K562 (cell line): ENCODE results near the gene C4orf50. TPM values are rescaled to one million over a fixed set of nuclear protein-coding genes. Genes with fewer than 3 reads are reported as not detected.

Experiments used
- ATAC-seq: fragments of 200-7000 bp; cut with Tn5 transposase; 3 replicates; pipeline ENCODE4 v1.9.1; 2020; ENCODE audit warnings: moderate library complexity
- BruUV-seq: library from RNA; stranded (reverse); fragments of 400-500 nt; replicated peaks from 2 replicates; lab custom pipeline; 2021; lab: Mats Ljungman, UMichigan
- CTCF ChIA-PET: fragments of 300-600 bp; formaldehyde crosslinking; extraction: SDS; loops from one replicate; lab custom pipeline; 2021; ENCODE audit warnings: low intra/inter-chr PET ratio; lab: Yijun Ruan, JAX
- POLR2A ChIA-PET: fragments of 300-600, 350-650 bp; sonication (Branson Sonifier 250); formaldehyde crosslinking; extraction: SDS; loops from one replicate; lab custom pipeline; 2021; ENCODE audit warnings: antibody characterized with exemption, inconsistent platforms; lab: Yijun Ruan, JAX
- DNase-seq, 4 experiments: peaks; one replicate each; pipeline versions ENCODE4 v3.0.0 to v3.0.0-alpha.2; 2011 to 2018; ENCODE audit warnings: low spot score in 3 of 4, mixed read lengths in 3 of 4; ENCODE audit errors: extremely low read depth in 1 of 4
- FAIRE-seq: peaks from 2 replicates; lab custom pipeline; 2011; peaks lifted over from hg19 to GRCh38; lab: Jason Lieb, UNC
- H2AFZ ChIP-seq: 2 replicates; pipeline ENCODE4 v1.6.0; 2011; ENCODE audit warnings: low read depth, low read length, control low read depth, inconsistent platforms
- H3K27ac ChIP-seq: fragments of 200-600 bp; 3 replicates; pipeline ENCODE4 v1.8.0; 2011; ENCODE audit warnings: low read depth, mild to moderate bottlenecking, control low read depth, inconsistent platforms, low read length, moderate library complexity, mixed read lengths; ENCODE audit errors: extremely low read depth
- H3K27me3 ChIP-seq, 2 experiments: fragments of 300-600 bp in 1 of 2; 2 replicates in 1 of 2; 3 replicates in 1 of 2; pipeline versions ENCODE4 v1.6.0 to v1.8.0; 2011; ENCODE audit warnings: inconsistent platforms in 2 of 2, low read length in 2 of 2, mild to moderate bottlenecking in 1 of 2, mixed read lengths in 1 of 2, moderate library complexity in 1 of 2; ENCODE audit not compliant: control insufficient read depth in 2 of 2, insufficient read depth in 2 of 2
- H3K36me3 ChIP-seq: fragments of 300-600 bp; 3 replicates; pipeline ENCODE4 v1.8.0; 2011; ENCODE audit warnings: mild to moderate bottlenecking, low read length, inconsistent platforms; ENCODE audit not compliant: control insufficient read depth, insufficient read depth
- H3K4me1 ChIP-seq, 2 experiments: fragments of 200-600 bp in 1 of 2; replicated peaks in 1 of 2; 2 replicates in 1 of 2; 3 replicates in 1 of 2; pipeline versions ENCODE4 v1.5.1 to v1.8.0; 2011; ENCODE audit warnings: inconsistent platforms in 2 of 2, low read length in 2 of 2, mild to moderate bottlenecking in 1 of 2, mixed read lengths in 1 of 2, moderate library complexity in 1 of 2; ENCODE audit not compliant: control insufficient read depth in 2 of 2, insufficient read depth in 2 of 2
- H3K4me2 ChIP-seq: 2 replicates; pipeline ENCODE4 v1.6.1; 2011; ENCODE audit warnings: low read length, control low read depth, inconsistent platforms, mixed read lengths; ENCODE audit not compliant: insufficient read depth
- H3K4me3 ChIP-seq: fragments of 200-600 bp; sonication (generic), shearing (Covaris generic); 2 replicates; pipeline ENCODE4 v1.5.1; 2016; ENCODE audit warnings: control low read depth, inconsistent platforms
- H3K79me2 ChIP-seq: fragments of 200-600 bp; 3 replicates; pipeline ENCODE4 v1.8.0; 2011; ENCODE audit warnings: low read length, inconsistent platforms; ENCODE audit not compliant: control insufficient read depth, insufficient read depth
- H3K9ac ChIP-seq, 2 experiments: 2 replicates each; pipeline versions ENCODE4 v1.6.0 to v1.6.1; 2011; ENCODE audit warnings: low read depth in 2 of 2, low read length in 2 of 2, control low read depth in 1 of 2, inconsistent platforms in 1 of 2, mild to moderate bottlenecking in 1 of 2, mixed read lengths in 1 of 2; ENCODE audit not compliant: insufficient read depth in 1 of 2
- H3K9me1 ChIP-seq: one replicate; pipeline ENCODE4 v1.6.0; 2011; ENCODE audit warnings: inconsistent platforms, mild to moderate bottlenecking, low read length, moderate library complexity; ENCODE audit not compliant: control insufficient read depth, insufficient read depth
- H3K9me3 ChIP-seq: replicated peaks from 2 replicates; pipeline ENCODE4 v1.5.1; 2011; ENCODE audit warnings: low read depth, low read length, inconsistent platforms; ENCODE audit not compliant: control insufficient read depth, insufficient read depth
- H4K20me1 ChIP-seq: replicated peaks from 2 replicates; pipeline ENCODE4 v1.6.1; 2011; ENCODE audit warnings: low read length, inconsistent platforms, mixed read lengths; ENCODE audit not compliant: control insufficient read depth, insufficient read depth
- HES1 ChIP-seq: fragments of 450-650 bp; IDR thresholded peaks from 2 replicates; pipeline ENCODE4 v1.6.1; 2016; ENCODE audit warnings: low read depth, mild to moderate bottlenecking, moderate library complexity
- HNRNPL ChIP-seq: fragments of 200-400 bp; formaldehyde crosslinking; IDR thresholded peaks from 2 replicates; pipeline ENCODE4 v1.6.1; 2017; ENCODE audit warnings: low read depth, mild to moderate bottlenecking, low read length
- USF1 ChIP-seq: sonication (generic); formaldehyde crosslinking; IDR thresholded peaks from 2 replicates; pipeline ENCODE4 v1.9.0; 2022; ENCODE audit warnings: mild to moderate bottlenecking, missing genetic modification reagents
- WGBS: fragments of 100-300 bp; shearing (Covaris generic); methylation state at CpG from one replicate; pipeline ENCODE4 v1.1.6; 2016; ENCODE audit warnings: low coverage, mixed read lengths; ENCODE audit not compliant: insufficient coverage; ENCODE audit errors: missing lambda C conversion rate; 5-methylcytosine and 5-hydroxymethylcytosine counted together
- in situ Hi-C: fragments of 300-500 bp; cut with MboI; formaldehyde crosslinking; loops from 4 replicates; pipeline ENCODE4 v1.15.0; 2018; ENCODE audit warnings: inconsistent platforms, mixed read lengths
- intact Hi-C: fragments of 100-400 bp; cut with micrococcal nuclease; formaldehyde crosslinking; loops from 2 replicates; pipeline ENCODE4 v1.14.2; 2022
- polyA plus RNA-seq, 8 experiments: library from polyadenylated mRNA; depleted of rRNA in 4 of 8; stranded (reverse) in 5 of 8; unstranded in 3 of 8; fragments of >200 nt; fragmentation: Nextera tagmentation in 2 of 8; fragmentation: Illumina TruSeq in 1 of 8; extraction: Ambion mirVana in 2 of 8; extraction: Trizol in 1 of 8; gene quantifications; 2 replicates each; pipeline versions ENCODE4 v1.2.1 to v1.2.3, GENCODE V29; 2011 to 2014; ENCODE audit warnings: inconsistent platforms in 1 of 8, missing spikeins in 1 of 8
- total RNA-seq, 7 experiments: library from RNA; depleted of rRNA in 6 of 7; stranded (reverse); fragments of >200 nt in 6 of 7; fragmentation: Illumina TruSeq in 2 of 7; extraction: Trizol in 2 of 7; gene quantifications; 2 replicates each; pipeline versions ENCODE4 v1.2.1 to v1.2.3, GENCODE V29; 2011 to 2021; ENCODE audit warnings: low replicate concordance in 1 of 7
- TF ChIP-seq, protein P1 (sequence below), 2 experiments: fragments of 450-650 bp; formaldehyde crosslinking in 1 of 2; IDR thresholded peaks; 2 replicates each; pipeline versions ENCODE4 v1.4.0 to v1.6.1; 2014 to 2020; ENCODE audit warnings: mild to moderate bottlenecking in 2 of 2, borderline replicate concordance in 1 of 2, low read depth in 1 of 2

The C4orf50 gene
- total and polyA plus RNA-seq, 9 of the 15 experiments (the other 6 are each of a cell fraction or from before 2014, with no cell fraction given), result not detected

- FAIRE-seq (no peak), ATAC-seq (no peak), DNase-seq (no peak)
- H3K27me3 ChIP-seq, result peaks cover 5 to 28% of the 10 kb centered on the region in 2 experiments; a peak in 3 of 5 replicates
- H3K9ac ChIP-seq, result no peak overlapping the region
- H3K4me3 ChIP-seq, result no peak overlapping the region
- POLR2A ChIA-PET, result no interaction called here
- no peaks in the 10 kb centered on the region for H3K9me1 ChIP-seq
- intact Hi-C loops (no loop called here), in situ Hi-C loops (no loop called here)
- no peak for TF ChIP-seq HES1
- H3K36me3 ChIP-seq, result no peaks in the 10 kb centered on the region
- no peaks in the 10 kb centered on the region for H3K79me2 ChIP-seq
- WGBS, result 1% methylated on average over 8 of the region's 8 CpGs
- no peaks in the 10 kb centered on the region for H4K20me1 ChIP-seq
- no peak overlapping the region for H3K27ac ChIP-seq
- BruUV-seq, result no TSS peak
- no peaks in the 10 kb centered on the region for H3K9me3 ChIP-seq
- H3K4me2 ChIP-seq, result no peak overlapping the region
- H2AFZ ChIP-seq, result no peak overlapping the region
- CTCF ChIA-PET, result no interaction called here
- H3K4me1 ChIP-seq, result no peaks in the 10 kb centered on the region
Observed at GRCh38 chr4:5928844-5929420, 89.3 kb downstream of the C4orf50 start.

DNA sequence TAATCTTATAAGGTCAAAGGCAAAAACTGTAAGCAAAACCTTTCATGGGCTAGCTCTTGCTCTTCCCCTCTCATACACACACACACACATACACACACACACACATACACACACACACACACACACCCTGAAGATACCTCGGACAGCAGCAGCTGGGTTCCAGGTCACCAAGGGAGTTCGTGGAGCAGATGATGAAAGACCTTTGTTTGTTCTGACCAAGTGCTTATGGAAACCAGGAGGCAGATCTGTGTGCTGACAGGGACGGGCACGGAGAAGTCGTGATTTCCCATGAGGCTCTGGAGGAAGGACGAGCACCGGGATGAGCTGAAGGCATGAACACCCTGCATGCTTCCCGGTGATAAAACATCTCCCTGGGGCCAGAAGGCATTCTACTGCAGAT lies 90.0 kb downstream of the C4orf50 start:
- Histone ChIP-seq H3K27ac (no peak overlapping the region), H4K20me1 (no peaks in the 10 kb centered on the region), H3K4me1 (no peaks in the 10 kb centered on the region), H3K9me1 (no peaks in the 10 kb centered on the region), H2AFZ (no peak overlapping the region), H3K9me3 (no peaks in the 10 kb centered on the region), H3K27me3 (peaks cover 5 to 28% of the 10 kb centered on the region in 2 experiments; a peak in 3 of 5 replicates), H3K9ac (no peak overlapping the region), H3K79me2 (no peaks in the 10 kb centered on the region), H3K36me3 (no peaks in the 10 kb centered on the region), H3K4me2 (no peak overlapping the region), H3K4me3 (no peak overlapping the region)
- intact Hi-C loops (no loop called here), in situ Hi-C loops (no loop called here)
- DNase-seq (no peak), FAIRE-seq (no peak), ATAC-seq (no peak)
- POLR2A ChIA-PET, result interaction anchor here (0.6 to 1.1 kb wide), 2 partner anchors 12 to 156 kb away, joined by 4 to 7 read pairs; no protein-coding TSS in a partner anchor
- CTCF ChIA-PET, result no interaction called here
- no TSS peak for BruUV-seq
- 0% methylated on average over 5 of the region's 8 CpGs for WGBS
- TF ChIP-seq, protein P1, sequence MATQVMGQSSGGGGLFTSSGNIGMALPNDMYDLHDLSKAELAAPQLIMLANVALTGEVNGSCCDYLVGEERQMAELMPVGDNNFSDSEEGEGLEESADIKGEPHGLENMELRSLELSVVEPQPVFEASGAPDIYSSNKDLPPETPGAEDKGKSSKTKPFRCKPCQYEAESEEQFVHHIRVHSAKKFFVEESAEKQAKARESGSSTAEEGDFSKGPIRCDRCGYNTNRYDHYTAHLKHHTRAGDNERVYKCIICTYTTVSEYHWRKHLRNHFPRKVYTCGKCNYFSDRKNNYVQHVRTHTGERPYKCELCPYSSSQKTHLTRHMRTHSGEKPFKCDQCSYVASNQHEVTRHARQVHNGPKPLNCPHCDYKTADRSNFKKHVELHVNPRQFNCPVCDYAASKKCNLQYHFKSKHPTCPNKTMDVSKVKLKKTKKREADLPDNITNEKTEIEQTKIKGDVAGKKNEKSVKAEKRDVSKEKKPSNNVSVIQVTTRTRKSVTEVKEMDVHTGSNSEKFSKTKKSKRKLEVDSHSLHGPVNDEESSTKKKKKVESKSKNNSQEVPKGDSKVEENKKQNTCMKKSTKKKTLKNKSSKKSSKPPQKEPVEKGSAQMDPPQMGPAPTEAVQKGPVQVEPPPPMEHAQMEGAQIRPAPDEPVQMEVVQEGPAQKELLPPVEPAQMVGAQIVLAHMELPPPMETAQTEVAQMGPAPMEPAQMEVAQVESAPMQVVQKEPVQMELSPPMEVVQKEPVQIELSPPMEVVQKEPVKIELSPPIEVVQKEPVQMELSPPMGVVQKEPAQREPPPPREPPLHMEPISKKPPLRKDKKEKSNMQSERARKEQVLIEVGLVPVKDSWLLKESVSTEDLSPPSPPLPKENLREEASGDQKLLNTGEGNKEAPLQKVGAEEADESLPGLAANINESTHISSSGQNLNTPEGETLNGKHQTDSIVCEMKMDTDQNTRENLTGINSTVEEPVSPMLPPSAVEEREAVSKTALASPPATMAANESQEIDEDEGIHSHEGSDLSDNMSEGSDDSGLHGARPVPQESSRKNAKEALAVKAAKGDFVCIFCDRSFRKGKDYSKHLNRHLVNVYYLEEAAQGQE (IDR thresholded peaks at IDR 0.05; ENCODE audit: borderline replicate concordance), result peak; percentile 38; the same call in 1 of the 2 replicates
- TF ChIP-seq, protein P1 (CRISPR knock-in tag; IDR thresholded peaks at IDR 0.05; ENCODE audit: low read depth), result no peak
- TF ChIP-seq USF1 (CRISPR knock-in tag), result no peak
- no peak for TF ChIP-seq HNRNPL
